ENCODE data around the gene SNED1.

SNED1 gene

GRCh38 chr2:241115361-241115760 lies 116.9 kb downstream of the SNED1 start:
- no peaks in the 10 kb centered on the region for H3K27me3 ChIP-seq
- no peak overlapping the region for H3K27ac ChIP-seq
- no peak overlapping the region for H3K4me3 ChIP-seq (ENCODE audit: low read depth in 1 of 2, low read length in 1 of 2)
- no peaks in the 10 kb centered on the region for H3K4me1 ChIP-seq (ENCODE audit: control insufficient read depth in 1 of 2, insufficient read depth in 1 of 2, low read depth in 1 of 2, low read length in 1 of 2)
- no peak for TF ChIP-seq CTCF (IDR thresholded peaks at IDR 0.05)
- no peaks in the 10 kb centered on the region for H3K9me3 ChIP-seq
- H3K36me3 ChIP-seq = peaks cover 9% of the 10 kb centered on the region

GRCh38 chr2:241116606-241117560 lies 118.5 kb downstream of the SNED1 start:
- H3K27ac ChIP-seq = no peak overlapping the region
- H3K36me3 ChIP-seq = peaks cover 9% of the 10 kb centered on the region
- H3K4me1 ChIP-seq (ENCODE audit: control insufficient read depth in 1 of 2, insufficient read depth in 1 of 2, low read depth in 1 of 2, low read length in 1 of 2) = no peaks in the 10 kb centered on the region
- TF ChIP-seq CTCF (IDR thresholded peaks at IDR 0.05) = no peak
- H3K9me3 ChIP-seq = no peaks in the 10 kb centered on the region
- H3K4me3 ChIP-seq (ENCODE audit: low read depth in 1 of 2, low read length in 1 of 2) = no peak overlapping the region
- H3K27me3 ChIP-seq = no peaks in the 10 kb centered on the region

- H3K27ac ChIP-seq = no peak overlapping the region
- no peaks in the 10 kb centered on the region for H3K27me3 ChIP-seq
- no peak for TF ChIP-seq CTCF (IDR thresholded peaks at IDR 0.05)
- H3K9me3 ChIP-seq = no peaks in the 10 kb centered on the region
- peaks cover 13% of the 10 kb centered on the region for H3K36me3 ChIP-seq
- no peaks in the 10 kb centered on the region for H3K4me1 ChIP-seq (ENCODE audit: control insufficient read depth in 1 of 2, insufficient read depth in 1 of 2, low read depth in 1 of 2, low read length in 1 of 2)
- no peak overlapping the region for H3K4me3 ChIP-seq (ENCODE audit: low read depth in 1 of 2, low read length in 1 of 2)
Measured at GRCh38 chr2:241118737-241119505, 120.5 kb downstream of the SNED1 start.

GRCh38 chr2:241120440-241120839 lies 122.0 kb downstream of the SNED1 start:
- Histone ChIP-seq H3K4me1 (ENCODE audit: control insufficient read depth in 1 of 2, insufficient read depth in 1 of 2, low read depth in 1 of 2, low read length in 1 of 2) (no peaks in the 10 kb centered on the region), H3K9me3 (no peaks in the 10 kb centered on the region), H3K4me3 (ENCODE audit: low read depth in 1 of 2, low read length in 1 of 2) (no peak overlapping the region), H3K36me3 (peaks cover 4% of the 10 kb centered on the region), H3K27me3 (no peaks in the 10 kb centered on the region), H3K27ac (no peak overlapping the region)
- TF ChIP-seq CTCF (IDR thresholded peaks at IDR 0.05) = no peak

- peaks cover 9% of the 10 kb centered on the region for H3K36me3 ChIP-seq
- H3K27ac ChIP-seq = no peak overlapping the region
- no peak for TF ChIP-seq CTCF (IDR thresholded peaks at IDR 0.05)
- no peaks in the 10 kb centered on the region for H3K27me3 ChIP-seq
- no peak overlapping the region for H3K4me3 ChIP-seq (ENCODE audit: low read depth in 1 of 2, low read length in 1 of 2)
- H3K9me3 ChIP-seq = no peaks in the 10 kb centered on the region
- H3K4me1 ChIP-seq (ENCODE audit: control insufficient read depth in 1 of 2, insufficient read depth in 1 of 2, low read depth in 1 of 2, low read length in 1 of 2) = no peaks in the 10 kb centered on the region
Measured at GRCh38 chr2:241121008-241121407, 122.6 kb downstream of the SNED1 start.

Measured in neutrophil (primary cell).